Gastroesophageal sphincter (tissue), 4 donors: ENCODE results near the gene PEX3. TPM values are rescaled to one million over a fixed set of nuclear protein-coding genes. Genes with fewer than 3 reads are reported as not detected.
A peak's percentile ranks its signal among the peaks of the same experiment; 100 is the strongest.
"Not testable (repeated sequence)": the region's sequence is repeated elsewhere in the genome, so short reads cannot be mapped to it uniquely, and the experiment has no call there.

Source experiments
- ATAC-seq: fragments of 150-250 bp; one replicate; pipeline ENCODE4 v1.9.1; 2016; ENCODE audit warnings: mild to moderate bottlenecking, moderate library complexity
- H3K27ac ChIP-seq, 4 donors: fragments of 200-600 bp; sonication (generic) in 3 of 4; 1 replicate in 3 of 4; 2 replicates in 1 of 4; pipeline ENCODE4 v1.5.1; 2016 to 2019
- H3K27me3 ChIP-seq: fragments of 200-600 bp; sonication (generic); one replicate; pipeline ENCODE4 v1.5.1; 2019
- H3K36me3 ChIP-seq, 2 donors: fragments of 200-600 bp; sonication (generic); one replicate each; pipeline ENCODE4 v1.5.1; 2019; ENCODE audit warnings: control low read depth in 1 of 2
- H3K4me1 ChIP-seq, 3 donors: fragments of 200-600 bp; sonication (generic); 1 replicate in 2 of 3; 2 replicates in 1 of 3; pipeline ENCODE4 v1.5.1; 2016 to 2019; ENCODE audit warnings: control low read depth in 2 of 3
- H3K4me3 ChIP-seq, 2 donors: fragments of 200-600 bp; sonication (generic); one replicate each; pipeline ENCODE4 v1.5.1; 2019; ENCODE audit warnings: mild to moderate bottlenecking in 1 of 2, moderate library complexity in 1 of 2
- H3K9me3 ChIP-seq, 3 donors: fragments of 200-600 bp; sonication (generic); one replicate each; pipeline ENCODE4 v1.5.1; 2017 to 2019; ENCODE audit warnings: control low read depth in 2 of 3
- CTCF ChIP-seq, 4 experiments: fragments of 200-600 bp in 2 of 4; fragments of 450-650 bp in 2 of 4; sonication (generic) in 1 of 4; IDR thresholded peaks; one replicate each; pipeline ENCODE4 v1.5.1; 2017 to 2019; ENCODE audit warnings: antibody characterized with exemption in 4 of 4, mild to moderate bottlenecking in 2 of 4, moderate library complexity in 2 of 4
- EP300 ChIP-seq: sonication (generic); formaldehyde crosslinking; IDR thresholded peaks from one replicate; pipeline ENCODE4 v1.6.1; 2017; ENCODE audit warnings: antibody characterized with exemption, mild to moderate bottlenecking
- POLR2A ChIP-seq, 2 donors: fragments of 450-650 bp; IDR thresholded peaks; one replicate each; pipeline ENCODE4 v1.6.1; 2017; ENCODE audit warnings: antibody characterized with exemption in 2 of 2, mild to moderate bottlenecking in 2 of 2, moderate library complexity in 1 of 2
- POLR2AphosphoS5 ChIP-seq: sonication (generic); formaldehyde crosslinking; IDR thresholded peaks from one replicate; pipeline ENCODE4 v1.6.1; 2017; ENCODE audit warnings: antibody characterized with exemption
- whole genome bisulfite sequencing, 2 donors: methylation state at CpG; one replicate each; pipeline ENCODE4 v1.1.5; 2018; ENCODE audit warnings: low coverage in 1 of 2; 5-methylcytosine and 5-hydroxymethylcytosine counted together
- total RNA-seq, 4 donors: library from RNA; depleted of rRNA; stranded (reverse); fragments of >200 nt; gene quantifications; one replicate each; pipeline ENCODE4 v1.1.0, GENCODE V29; 2016

The PEX3 gene
- total RNA-seq, 4 donors from 2014 or later = 12.5 to 20.4 (median 16.6) TPM

GRCh38 chr6:143505111-143505510 lies 54.5 kb downstream of the PEX3 start:
- Histone ChIP-seq H3K36me3 (peaks cover 0 to 67% of the 10 kb centered on the region in 2 donors), H3K27ac (no peak overlapping the region)

GRCh38 chr6:143505537-143505936 lies 54.9 kb downstream of the PEX3 start:
- TF ChIP-seq CTCF (IDR thresholded peaks at IDR 0.05) = no peak

More at GRCh38 chr6:143505111-143505510, 54.5 kb downstream of the PEX3 start:
- Histone ChIP-seq H3K27me3 (no peaks in the 10 kb centered on the region), H3K4me1 (peaks cover 0 to 18% (median 3%) of the 10 kb centered on the region in 3 donors), H3K9me3 (no peaks in the 10 kb centered on the region), H3K4me3 (no peak overlapping the region)
- no peak for ATAC-seq
- WGBS, 2 donors = 79 to 80% methylated on average over 2 to 5 of the region's 5 CpGs
- no peak for TF ChIP-seq EP300
- no peak for TF ChIP-seq POLR2A (IDR thresholded peaks at IDR 0.05)
- no peak for TF ChIP-seq POLR2AphosphoS5
- no peak for TF ChIP-seq CTCF (IDR thresholded peaks at IDR 0.05)

GRCh38 chr6:143506199-143506598 lies 55.6 kb downstream of the PEX3 start:
- H3K4me3 ChIP-seq = no peak overlapping the region
- H3K9me3 ChIP-seq = no peaks in the 10 kb centered on the region
- TF ChIP-seq POLR2A (IDR thresholded peaks at IDR 0.05) (no peak), POLR2AphosphoS5 (no peak)
- WGBS, 2 donors = 100% methylated on average over 1 to 6 of the region's 6 CpGs
- ATAC-seq = no peak
- no peak overlapping the region for H3K27ac ChIP-seq
- H3K36me3 ChIP-seq = peaks cover 0 to 57% of the 10 kb centered on the region in 2 donors
- H3K27me3 ChIP-seq = no peaks in the 10 kb centered on the region
- peaks cover 0 to 27% (median 9%) of the 10 kb centered on the region in 3 donors for H3K4me1 ChIP-seq

More at GRCh38 chr6:143505537-143505936, 54.9 kb downstream of the PEX3 start:
- Histone ChIP-seq H3K36me3 (peaks cover 0 to 63% of the 10 kb centered on the region in 2 donors), H3K27me3 (no peaks in the 10 kb centered on the region), H3K4me3 (no peak overlapping the region), H3K27ac (no peak overlapping the region), H3K4me1 (peaks cover 0 to 22% (median 7%) of the 10 kb centered on the region in 3 donors), H3K9me3 (no peaks in the 10 kb centered on the region)
- 82 to 100% methylated on average over 2 of the region's 2 CpGs for WGBS, 2 donors
- no peak for ATAC-seq

- 88 to 96% methylated on average over 2 of the region's 2 CpGs for WGBS, 2 donors
Measured at GRCh38 chr6:143506620-143507019, 56.0 kb downstream of the PEX3 start.

GRCh38 chr6:143507358-143508145 lies 56.9 kb downstream of the PEX3 start:
- 85 to 86% methylated on average over 6 of the region's 6 CpGs for WGBS, 2 donors
- H3K36me3 ChIP-seq = peaks cover 0 to 43% of the 10 kb centered on the region in 2 donors

More at GRCh38 chr6:143506620-143507019, 56.0 kb downstream of the PEX3 start:
- Histone ChIP-seq H3K9me3 (no peaks in the 10 kb centered on the region), H3K36me3 (peaks cover 0 to 52% of the 10 kb centered on the region in 2 donors), H3K4me3 (no peak overlapping the region), H3K4me1 (peaks cover 0 to 27% (median 9%) of the 10 kb centered on the region in 3 donors), H3K27ac (no peak overlapping the region), H3K27me3 (no peaks in the 10 kb centered on the region)
- ATAC-seq = no peak
- TF ChIP-seq POLR2A (IDR thresholded peaks at IDR 0.05) = no peak
- no peak for TF ChIP-seq POLR2AphosphoS5
- TF ChIP-seq CTCF (IDR thresholded peaks at IDR 0.05) = no peak
- no peak for TF ChIP-seq EP300

GRCh38 chr6:143510326-143510725 lies 59.7 kb downstream of the PEX3 start:
- peak overlapping the region in 1 of 2 donors; percentile 79 for H3K4me3 ChIP-seq
- H3K27me3 ChIP-seq, ATAC-seq, H3K27ac ChIP-seq, H3K9me3 ChIP-seq: not testable (repeated sequence)
- peaks cover 0 to 44% (median 18%) of the 10 kb centered on the region in 3 donors for H3K4me1 ChIP-seq
- WGBS, 2 donors = 96 to 100% methylated on average over 2 to 13 of the region's 13 CpGs
- H3K36me3 ChIP-seq = peaks cover 0 to 22% of the 10 kb centered on the region in 2 donors

More at GRCh38 chr6:143507358-143508145, 56.9 kb downstream of the PEX3 start:
- Histone ChIP-seq H3K27ac (no peak overlapping the region), H3K9me3 (no peaks in the 10 kb centered on the region), H3K27me3 (no peaks in the 10 kb centered on the region), H3K4me3 (no peak overlapping the region), H3K4me1 (peaks cover 0 to 36% (median 12%) of the 10 kb centered on the region in 3 donors)
- no peak for TF ChIP-seq EP300
- ATAC-seq = no peak
